Neural cell (in vitro differentiated cells): ENCODE measurements around the gene MAML3. TPM values are rescaled to one million over a fixed set of nuclear protein-coding genes. Genes with fewer than 3 reads are reported as not detected.

Source experiments
- H2AFZ ChIP-seq: fragments of 200-600, 300-800 bp; sonication (generic), shearing (Covaris generic); 2 replicates; pipeline ENCODE4 v1.6.0; 2014; ENCODE audit warnings: low read depth, mild to moderate bottlenecking, antibody characterized with exemption, low read length, moderate library complexity
- H3F3A ChIP-seq: fragments of 200-600 bp; shearing (Covaris generic); 2 replicates; pipeline ENCODE4 v1.6.1; 2016; ENCODE audit warnings: mild to moderate bottlenecking, moderate library complexity, mixed read lengths, antibody characterized with exemption, low read length; ENCODE audit not compliant: insufficient read depth, poor library complexity, severe bottlenecking
- H3K27ac ChIP-seq: fragments of 200-600, 300-800 bp; sonication (generic), shearing (Covaris generic); 2 replicates; pipeline ENCODE4 v1.5.1; 2014; ENCODE audit warnings: mild to moderate bottlenecking, low read length, moderate library complexity
- H3K27me3 ChIP-seq: fragments of 300-800, 200-600 bp; sonication (generic), shearing (Covaris generic); 2 replicates; pipeline ENCODE4 v1.6.0; 2014; ENCODE audit warnings: mild to moderate bottlenecking, low read depth, low read length, moderate library complexity; ENCODE audit not compliant: insufficient read depth
- H3K36me3 ChIP-seq: fragments of 300-800, 200-600 bp; sonication (generic), shearing (Covaris generic); 2 replicates; pipeline ENCODE4 v1.5.1; 2014; ENCODE audit warnings: mild to moderate bottlenecking, antibody characterized with exemption, low read length, moderate library complexity; ENCODE audit not compliant: insufficient read depth
- H3K4me2 ChIP-seq: fragments of 300-800, 200-600 bp; sonication (generic), shearing (Covaris generic); 2 replicates; pipeline ENCODE4 v1.6.0; 2014; ENCODE audit warnings: mild to moderate bottlenecking, low read length
- H3K4me3 ChIP-seq: fragments of 300-800, 200-600 bp; sonication (generic), shearing (Covaris generic); 2 replicates; pipeline ENCODE4 v1.5.1; 2014; ENCODE audit warnings: mild to moderate bottlenecking, low read length, moderate library complexity
- H3K79me2 ChIP-seq: fragments of 200-600 bp; shearing (Covaris generic); replicated peaks from 2 replicates; pipeline ENCODE4 v1.6.0; 2014; ENCODE audit warnings: mild to moderate bottlenecking, low read length, moderate library complexity; ENCODE audit not compliant: insufficient read depth
- H3K9ac ChIP-seq: fragments of 300-800, 200-600 bp; sonication (generic), shearing (Covaris generic); 2 replicates; pipeline ENCODE4 v1.6.1; 2016; ENCODE audit warnings: mild to moderate bottlenecking, low read length, mixed read lengths
- H3K9me2 ChIP-seq: fragments of 200-600 bp; shearing (Covaris generic); 2 replicates; pipeline ENCODE4 v1.6.1; 2016; ENCODE audit warnings: mild to moderate bottlenecking, low read length, mixed read lengths; ENCODE audit not compliant: insufficient read depth
- H3K9me3 ChIP-seq: fragments of 200-600, 300-800 bp; sonication (generic), shearing (Covaris generic); 2 replicates; pipeline ENCODE4 v1.6.1; 2016; ENCODE audit warnings: mild to moderate bottlenecking, mixed run types, low read length, moderate library complexity, mixed read lengths
- H4K20me1 ChIP-seq: fragments of 200-600 bp; shearing (Covaris generic); 2 replicates; pipeline ENCODE4 v1.6.1; 2016; ENCODE audit warnings: mild to moderate bottlenecking, mixed run types; ENCODE audit not compliant: insufficient read depth
- EP300 ChIP-seq: fragments of 450-650 bp; conservative IDR thresholded peaks from 2 replicates; pipeline ENCODE4 v1.6.1; 2014; ENCODE audit warnings: antibody characterized with exemption, mild to moderate bottlenecking, moderate library complexity; ENCODE audit not compliant: poor library complexity, severe bottlenecking
- EZH2 ChIP-seq: fragments of 200-600, 300-800 bp; shearing (Covaris generic), sonication (generic); IDR thresholded peaks from 2 replicates; pipeline ENCODE4 v1.6.1; 2014; ENCODE audit warnings: antibody characterized with exemption, low read length, borderline replicate concordance, mild to moderate bottlenecking; ENCODE audit not compliant: insufficient read depth, poor library complexity, severe bottlenecking
- MXI1 ChIP-seq: fragments of 450-650 bp; conservative IDR thresholded peaks from 2 replicates; pipeline ENCODE4 v1.6.1; 2014; ENCODE audit warnings: antibody characterized with exemption, mild to moderate bottlenecking; ENCODE audit not compliant: poor library complexity, severe bottlenecking
- POLR2AphosphoS5 ChIP-seq: IDR thresholded peaks from 2 replicates; pipeline ENCODE4 v1.6.1; 2012
- RAD21 ChIP-seq: fragments of 450-650 bp; conservative IDR thresholded peaks from 2 replicates; pipeline ENCODE4 v1.6.1; 2014; ENCODE audit warnings: antibody characterized with exemption, mild to moderate bottlenecking, moderate library complexity
- SMC3 ChIP-seq: fragments of 450-650 bp; conservative IDR thresholded peaks from 2 replicates; pipeline ENCODE4 v1.6.1; 2014; ENCODE audit warnings: antibody characterized with exemption, mild to moderate bottlenecking, moderate library complexity; ENCODE audit not compliant: poor library complexity
- TAF1 ChIP-seq: IDR thresholded peaks from 2 replicates; pipeline ENCODE4 v1.6.1; 2012; ENCODE audit warnings: low read depth
- polyA plus RNA-seq: library from polyadenylated mRNA; depleted of rRNA; stranded (reverse); fragments of >200 nt; gene quantifications from 2 replicates; pipeline ENCODE4 v1.2.3, GENCODE V29; 2014
- TF ChIP-seq, protein P1 (sequence below): fragments of 450-650 bp; IDR thresholded peaks from 2 replicates; pipeline ENCODE4 v1.5.1; 2014; ENCODE audit warnings: antibody characterized with exemption, mild to moderate bottlenecking, moderate library complexity; ENCODE audit not compliant: poor library complexity, severe bottlenecking
- TF ChIP-seq, protein P2 (sequence below): IDR thresholded peaks from 2 replicates; pipeline ENCODE4 v1.6.1; 2012; ENCODE audit warnings: borderline replicate concordance

MAML3 gene
- polyA plus RNA-seq, 1 donor from 2014 or later = 10.2 TPM

DNA sequence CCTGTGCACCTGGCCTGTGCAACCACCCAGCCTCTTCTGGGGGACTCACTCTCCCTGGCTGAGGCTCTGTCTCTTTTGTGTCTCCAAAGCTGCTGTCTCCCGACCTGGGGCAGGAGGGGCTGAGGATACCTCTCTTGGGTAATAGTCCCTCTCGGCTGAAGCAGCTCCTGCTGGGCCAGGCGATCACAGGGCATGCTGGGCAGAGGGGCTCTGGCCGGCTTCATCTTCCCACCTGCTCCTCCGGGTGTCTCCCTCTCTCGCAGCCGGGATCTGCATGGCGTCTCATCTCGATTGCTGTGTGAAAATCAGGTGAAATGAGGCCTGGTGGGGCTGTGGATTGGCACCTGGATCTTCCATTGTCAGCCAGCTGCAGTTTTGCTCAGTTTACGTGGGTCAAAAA, 435.2 kb downstream of the MAML3 start:
- H3K79me2 ChIP-seq = no peaks in the 10 kb centered on the region
- H3K36me3 ChIP-seq = peaks cover 9% of the 10 kb centered on the region
- no peak overlapping the region for H3K4me2 ChIP-seq
- H3K9me2 ChIP-seq = no peaks in the 10 kb centered on the region
- TF ChIP-seq, protein P1, sequence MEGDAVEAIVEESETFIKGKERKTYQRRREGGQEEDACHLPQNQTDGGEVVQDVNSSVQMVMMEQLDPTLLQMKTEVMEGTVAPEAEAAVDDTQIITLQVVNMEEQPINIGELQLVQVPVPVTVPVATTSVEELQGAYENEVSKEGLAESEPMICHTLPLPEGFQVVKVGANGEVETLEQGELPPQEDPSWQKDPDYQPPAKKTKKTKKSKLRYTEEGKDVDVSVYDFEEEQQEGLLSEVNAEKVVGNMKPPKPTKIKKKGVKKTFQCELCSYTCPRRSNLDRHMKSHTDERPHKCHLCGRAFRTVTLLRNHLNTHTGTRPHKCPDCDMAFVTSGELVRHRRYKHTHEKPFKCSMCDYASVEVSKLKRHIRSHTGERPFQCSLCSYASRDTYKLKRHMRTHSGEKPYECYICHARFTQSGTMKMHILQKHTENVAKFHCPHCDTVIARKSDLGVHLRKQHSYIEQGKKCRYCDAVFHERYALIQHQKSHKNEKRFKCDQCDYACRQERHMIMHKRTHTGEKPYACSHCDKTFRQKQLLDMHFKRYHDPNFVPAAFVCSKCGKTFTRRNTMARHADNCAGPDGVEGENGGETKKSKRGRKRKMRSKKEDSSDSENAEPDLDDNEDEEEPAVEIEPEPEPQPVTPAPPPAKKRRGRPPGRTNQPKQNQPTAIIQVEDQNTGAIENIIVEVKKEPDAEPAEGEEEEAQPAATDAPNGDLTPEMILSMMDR = no peak
- TF ChIP-seq POLR2AphosphoS5 = no peak
- TF ChIP-seq, protein P2, sequence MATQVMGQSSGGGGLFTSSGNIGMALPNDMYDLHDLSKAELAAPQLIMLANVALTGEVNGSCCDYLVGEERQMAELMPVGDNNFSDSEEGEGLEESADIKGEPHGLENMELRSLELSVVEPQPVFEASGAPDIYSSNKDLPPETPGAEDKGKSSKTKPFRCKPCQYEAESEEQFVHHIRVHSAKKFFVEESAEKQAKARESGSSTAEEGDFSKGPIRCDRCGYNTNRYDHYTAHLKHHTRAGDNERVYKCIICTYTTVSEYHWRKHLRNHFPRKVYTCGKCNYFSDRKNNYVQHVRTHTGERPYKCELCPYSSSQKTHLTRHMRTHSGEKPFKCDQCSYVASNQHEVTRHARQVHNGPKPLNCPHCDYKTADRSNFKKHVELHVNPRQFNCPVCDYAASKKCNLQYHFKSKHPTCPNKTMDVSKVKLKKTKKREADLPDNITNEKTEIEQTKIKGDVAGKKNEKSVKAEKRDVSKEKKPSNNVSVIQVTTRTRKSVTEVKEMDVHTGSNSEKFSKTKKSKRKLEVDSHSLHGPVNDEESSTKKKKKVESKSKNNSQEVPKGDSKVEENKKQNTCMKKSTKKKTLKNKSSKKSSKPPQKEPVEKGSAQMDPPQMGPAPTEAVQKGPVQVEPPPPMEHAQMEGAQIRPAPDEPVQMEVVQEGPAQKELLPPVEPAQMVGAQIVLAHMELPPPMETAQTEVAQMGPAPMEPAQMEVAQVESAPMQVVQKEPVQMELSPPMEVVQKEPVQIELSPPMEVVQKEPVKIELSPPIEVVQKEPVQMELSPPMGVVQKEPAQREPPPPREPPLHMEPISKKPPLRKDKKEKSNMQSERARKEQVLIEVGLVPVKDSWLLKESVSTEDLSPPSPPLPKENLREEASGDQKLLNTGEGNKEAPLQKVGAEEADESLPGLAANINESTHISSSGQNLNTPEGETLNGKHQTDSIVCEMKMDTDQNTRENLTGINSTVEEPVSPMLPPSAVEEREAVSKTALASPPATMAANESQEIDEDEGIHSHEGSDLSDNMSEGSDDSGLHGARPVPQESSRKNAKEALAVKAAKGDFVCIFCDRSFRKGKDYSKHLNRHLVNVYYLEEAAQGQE = no peak
- no peak for TF ChIP-seq SMC3
- TF ChIP-seq RAD21 = no peak
- TF ChIP-seq EP300 = no peak
- H2AFZ ChIP-seq = no peak overlapping the region
- H3K9ac ChIP-seq = no peak overlapping the region
- no peaks in the 10 kb centered on the region for H3K27me3 ChIP-seq
- H3K27ac ChIP-seq = no peak overlapping the region
- H3F3A ChIP-seq = no peaks in the 10 kb centered on the region
- no peak overlapping the region for H3K4me3 ChIP-seq
- H3K9me3 ChIP-seq = no peaks in the 10 kb centered on the region
- no peaks in the 10 kb centered on the region for H4K20me1 ChIP-seq

DNA sequence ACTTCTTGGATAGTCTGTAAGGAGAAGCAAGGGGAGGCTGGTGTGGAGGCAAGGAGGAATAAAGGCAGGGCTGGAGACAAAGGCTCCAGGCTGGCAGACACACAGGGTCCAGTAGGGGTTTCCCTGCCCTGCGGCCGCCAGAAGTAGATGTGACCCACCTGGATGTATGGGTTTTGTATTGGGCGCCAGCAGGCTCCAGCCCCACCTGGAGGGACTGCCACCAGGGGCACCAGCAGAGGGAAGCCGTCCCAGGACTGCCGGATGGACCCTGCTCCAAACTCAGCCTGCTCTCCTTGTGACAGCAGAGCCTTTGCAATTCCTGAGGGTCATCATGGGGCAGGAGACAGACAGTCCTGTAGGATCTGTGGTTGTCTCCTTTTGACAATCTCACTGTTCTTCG, 435.6 kb downstream of the MAML3 start:
- H3K4me2 ChIP-seq = no peak overlapping the region
- no peaks in the 10 kb centered on the region for H3K9me2 ChIP-seq
- H3K4me3 ChIP-seq = no peak overlapping the region
- H3K27me3 ChIP-seq = no peaks in the 10 kb centered on the region
- peaks cover 9% of the 10 kb centered on the region for H3K36me3 ChIP-seq
- H3F3A ChIP-seq = no peaks in the 10 kb centered on the region
- H4K20me1 ChIP-seq = no peaks in the 10 kb centered on the region
- no peak for TF ChIP-seq EP300
- TF ChIP-seq, protein P1 = no peak
- no peak for TF ChIP-seq MXI1
- TF ChIP-seq RAD21 = no peak
- TF ChIP-seq TAF1 = no peak
- TF ChIP-seq EZH2 = no peak
- no peak for TF ChIP-seq POLR2AphosphoS5
- no peak for TF ChIP-seq SMC3
- TF ChIP-seq, protein P2 = no peak
- no peaks in the 10 kb centered on the region for H3K79me2 ChIP-seq
- no peak overlapping the region for H3K9ac ChIP-seq
- no peaks in the 10 kb centered on the region for H3K9me3 ChIP-seq
- H3K27ac ChIP-seq = no peak overlapping the region
- no peak overlapping the region for H2AFZ ChIP-seq
